ENCODE results near the gene CHADL.
"Not testable (repeated sequence)": the region's sequence is repeated elsewhere in the genome, so short reads cannot be mapped to it uniquely, and the experiment has no call there.

CHADL gene

GRCh38 chr22:41273128-41273527 is 32.4 kb upstream of the CHADL start:
- Histone ChIP-seq H2AFZ (ENCODE audit: low read length, unreplicated experiment) (no peak overlapping the region), H3K4me1 (ENCODE audit: control insufficient read depth, insufficient read depth, low read length, unreplicated experiment) (no peaks in the 10 kb centered on the region), H3K27ac (ENCODE audit: low read depth, low read length) (no peak overlapping the region), H3K36me3 (ENCODE audit: insufficient read depth, low read length) (peaks cover 14% of the 10 kb centered on the region; the same call in 1 of the 2 replicates), H3K4me3 (ENCODE audit: low read depth, low read length) (no peak overlapping the region), H3K27me3 (ENCODE audit: insufficient read depth, low read length) (no peaks in the 10 kb centered on the region), H3K79me2 (ENCODE audit: control insufficient read depth, insufficient read depth, low read length, unreplicated experiment) (peaks cover 6% of the 10 kb centered on the region)

GRCh38 chr22:41271787-41272186 is 31.1 kb upstream of the CHADL start:
- no peak overlapping the region for H3K27ac ChIP-seq (ENCODE audit: low read depth, low read length)
- H3K4me3 ChIP-seq (ENCODE audit: low read depth, low read length): no peak overlapping the region
- no peaks in the 10 kb centered on the region for H3K79me2 ChIP-seq (ENCODE audit: control insufficient read depth, insufficient read depth, low read length, unreplicated experiment)
- H3K27me3 ChIP-seq (ENCODE audit: insufficient read depth, low read length): no peaks in the 10 kb centered on the region
- peaks cover 13% of the 10 kb centered on the region for H3K36me3 ChIP-seq (ENCODE audit: insufficient read depth, low read length)
- H2AFZ ChIP-seq (ENCODE audit: low read length, unreplicated experiment): no peak overlapping the region
- no peaks in the 10 kb centered on the region for H3K4me1 ChIP-seq (ENCODE audit: control insufficient read depth, insufficient read depth, low read length, unreplicated experiment)

- H2AFZ ChIP-seq (ENCODE audit: low read length, unreplicated experiment): no peak overlapping the region
- no peak overlapping the region for H3K4me3 ChIP-seq (ENCODE audit: low read depth, low read length)
- no peaks in the 10 kb centered on the region for H3K4me1 ChIP-seq (ENCODE audit: control insufficient read depth, insufficient read depth, low read length, unreplicated experiment)
- H3K36me3 ChIP-seq (ENCODE audit: insufficient read depth, low read length): peaks cover 9% of the 10 kb centered on the region; the same call in 1 of the 2 replicates
- no peak overlapping the region for H3K27ac ChIP-seq (ENCODE audit: low read depth, low read length)
- no peaks in the 10 kb centered on the region for H3K27me3 ChIP-seq (ENCODE audit: insufficient read depth, low read length)
- no peaks in the 10 kb centered on the region for H3K79me2 ChIP-seq (ENCODE audit: control insufficient read depth, insufficient read depth, low read length, unreplicated experiment)
Observed at GRCh38 chr22:41267958-41268357, 27.2 kb upstream of the CHADL start.

GRCh38 chr22:41264408-41264941 is 23.7 kb upstream of the CHADL start:
- Histone ChIP-seq H2AFZ (ENCODE audit: low read length, unreplicated experiment) (no peak overlapping the region), H3K27me3 (ENCODE audit: insufficient read depth, low read length) (no peaks in the 10 kb centered on the region), H3K79me2 (ENCODE audit: control insufficient read depth, insufficient read depth, low read length, unreplicated experiment) (no peaks in the 10 kb centered on the region), H3K27ac (ENCODE audit: low read depth, low read length) (no peak overlapping the region), H3K4me3 (ENCODE audit: low read depth, low read length) (no peak overlapping the region), H3K36me3 (ENCODE audit: insufficient read depth, low read length) (peaks cover 17% of the 10 kb centered on the region; the same call in 1 of the 2 replicates), H3K4me1 (ENCODE audit: control insufficient read depth, insufficient read depth, low read length, unreplicated experiment) (no peaks in the 10 kb centered on the region)

- no peak overlapping the region for H2AFZ ChIP-seq (ENCODE audit: low read length, unreplicated experiment)
- no peaks in the 10 kb centered on the region for H3K79me2 ChIP-seq (ENCODE audit: control insufficient read depth, insufficient read depth, low read length, unreplicated experiment)
- H3K27me3 ChIP-seq (ENCODE audit: insufficient read depth, low read length): no peaks in the 10 kb centered on the region
- no peak overlapping the region for H3K27ac ChIP-seq (ENCODE audit: low read depth, low read length)
- H3K4me3 ChIP-seq (ENCODE audit: low read depth, low read length): no peak overlapping the region
- peaks cover 14% of the 10 kb centered on the region; the same call in 1 of the 2 replicates for H3K36me3 ChIP-seq (ENCODE audit: insufficient read depth, low read length)
- H3K4me1 ChIP-seq (ENCODE audit: control insufficient read depth, insufficient read depth, low read length, unreplicated experiment): no peaks in the 10 kb centered on the region
Observed at GRCh38 chr22:41263704-41264103, 23.0 kb upstream of the CHADL start.

GRCh38 chr22:41262250-41262765 is 21.6 kb upstream of the CHADL start:
- no peak overlapping the region for H3K4me3 ChIP-seq (ENCODE audit: low read depth, low read length)
- no peaks in the 10 kb centered on the region for H3K79me2 ChIP-seq (ENCODE audit: control insufficient read depth, insufficient read depth, low read length, unreplicated experiment)
- no peaks in the 10 kb centered on the region for H3K27me3 ChIP-seq (ENCODE audit: insufficient read depth, low read length)
- no peak overlapping the region for H3K27ac ChIP-seq (ENCODE audit: low read depth, low read length)
- peaks cover 4% of the 10 kb centered on the region for H3K4me1 ChIP-seq (ENCODE audit: control insufficient read depth, insufficient read depth, low read length, unreplicated experiment)
- no peak overlapping the region for H2AFZ ChIP-seq (ENCODE audit: low read length, unreplicated experiment)
- peaks cover 9% of the 10 kb centered on the region; the same call in 1 of the 2 replicates for H3K36me3 ChIP-seq (ENCODE audit: insufficient read depth, low read length)

GRCh38 chr22:41261541-41262249 is 21.0 kb upstream of the CHADL start:
- no peak overlapping the region for H2AFZ ChIP-seq (ENCODE audit: low read length, unreplicated experiment)
- peaks cover 3% of the 10 kb centered on the region for H3K79me2 ChIP-seq (ENCODE audit: control insufficient read depth, insufficient read depth, low read length, unreplicated experiment)
- no peak overlapping the region for H3K27ac ChIP-seq (ENCODE audit: low read depth, low read length)
- 0 out of 2 replicates have a peak, but pooled peaks cover 8% of the 10 kb centered on the region for H3K36me3 ChIP-seq (ENCODE audit: insufficient read depth, low read length)
- peaks cover 10% of the 10 kb centered on the region for H3K4me1 ChIP-seq (ENCODE audit: control insufficient read depth, insufficient read depth, low read length, unreplicated experiment)
- H3K27me3 ChIP-seq (ENCODE audit: insufficient read depth, low read length): no peaks in the 10 kb centered on the region
- no peak overlapping the region for H3K4me3 ChIP-seq (ENCODE audit: low read depth, low read length)

- H3K4me3 ChIP-seq (ENCODE audit: low read depth, low read length): no peak overlapping the region
- peaks cover 3% of the 10 kb centered on the region for H3K79me2 ChIP-seq (ENCODE audit: control insufficient read depth, insufficient read depth, low read length, unreplicated experiment)
- no peak overlapping the region for H2AFZ ChIP-seq (ENCODE audit: low read length, unreplicated experiment)
- peaks cover 14% of the 10 kb centered on the region for H3K4me1 ChIP-seq (ENCODE audit: control insufficient read depth, insufficient read depth, low read length, unreplicated experiment)
- H3K27me3 ChIP-seq (ENCODE audit: insufficient read depth, low read length): no peaks in the 10 kb centered on the region
- no peak overlapping the region for H3K27ac ChIP-seq (ENCODE audit: low read depth, low read length)
- H3K36me3 ChIP-seq (ENCODE audit: insufficient read depth, low read length): 0 out of 2 replicates have a peak, but pooled peaks cover 8% of the 10 kb centered on the region
Observed at GRCh38 chr22:41260871-41261270, 20.1 kb upstream of the CHADL start.

- H3K36me3 ChIP-seq (ENCODE audit: insufficient read depth, low read length); H3K79me2 ChIP-seq (ENCODE audit: control insufficient read depth, insufficient read depth, low read length, unreplicated experiment); H3K27ac ChIP-seq (ENCODE audit: low read depth, low read length): not testable (repeated sequence)
Observed at GRCh38 chr22:41259756-41260155, 19.0 kb upstream of the CHADL start.

GRCh38 chr22:41257696-41258095 is 17.0 kb upstream of the CHADL start:
- Histone ChIP-seq H3K36me3 (ENCODE audit: insufficient read depth, low read length) (0 out of 2 replicates have a peak, but pooled peaks cover 8% of the 10 kb centered on the region), H3K4me3 (ENCODE audit: low read depth, low read length) (no peak overlapping the region), H2AFZ (ENCODE audit: low read length, unreplicated experiment) (no peak overlapping the region), H3K4me1 (ENCODE audit: control insufficient read depth, insufficient read depth, low read length, unreplicated experiment) (peaks cover 14% of the 10 kb centered on the region), H3K79me2 (ENCODE audit: control insufficient read depth, insufficient read depth, low read length, unreplicated experiment) (peaks cover 3% of the 10 kb centered on the region), H3K27ac (ENCODE audit: low read depth, low read length) (no peak overlapping the region), H3K27me3 (ENCODE audit: insufficient read depth, low read length) (no peaks in the 10 kb centered on the region)

More at GRCh38 chr22:41259756-41260155, 19.0 kb upstream of the CHADL start:
- H3K4me1 ChIP-seq (ENCODE audit: control insufficient read depth, insufficient read depth, low read length, unreplicated experiment): peaks cover 14% of the 10 kb centered on the region
- not testable (repeated sequence) for H3K4me3 ChIP-seq (ENCODE audit: low read depth, low read length); H2AFZ ChIP-seq (ENCODE audit: low read length, unreplicated experiment); H3K27me3 ChIP-seq (ENCODE audit: insufficient read depth, low read length)
